ENCODE results near the gene WEE1.
"Not testable (repeated sequence)": the region's sequence is repeated elsewhere in the genome, so short reads cannot be mapped to it uniquely, and the experiment has no call there.

Gene WEE1

DNA sequence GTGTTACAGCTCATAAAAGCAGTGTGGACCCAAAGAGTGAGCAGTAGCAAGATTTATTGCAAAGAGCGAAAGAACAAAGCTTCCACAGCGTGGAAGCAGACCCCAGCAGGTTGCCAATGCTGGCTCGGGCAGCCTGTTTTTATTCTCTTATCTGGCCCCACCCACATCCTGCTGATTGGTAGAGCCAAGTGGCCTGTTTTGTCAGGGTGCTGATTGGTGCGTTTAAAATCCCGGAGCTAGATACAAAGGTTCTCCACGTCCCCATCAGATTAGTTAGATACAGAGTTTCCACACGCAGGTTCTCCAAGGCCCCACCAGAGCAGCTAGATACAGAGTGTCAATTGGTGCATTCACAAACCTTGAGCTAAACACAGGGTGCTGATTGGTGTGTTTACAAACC is 48.9 kb downstream of the WEE1 start:
- DNase-seq (ENCODE audit: low read depth in 3 of 3) = not testable (repeated sequence)

DNA sequence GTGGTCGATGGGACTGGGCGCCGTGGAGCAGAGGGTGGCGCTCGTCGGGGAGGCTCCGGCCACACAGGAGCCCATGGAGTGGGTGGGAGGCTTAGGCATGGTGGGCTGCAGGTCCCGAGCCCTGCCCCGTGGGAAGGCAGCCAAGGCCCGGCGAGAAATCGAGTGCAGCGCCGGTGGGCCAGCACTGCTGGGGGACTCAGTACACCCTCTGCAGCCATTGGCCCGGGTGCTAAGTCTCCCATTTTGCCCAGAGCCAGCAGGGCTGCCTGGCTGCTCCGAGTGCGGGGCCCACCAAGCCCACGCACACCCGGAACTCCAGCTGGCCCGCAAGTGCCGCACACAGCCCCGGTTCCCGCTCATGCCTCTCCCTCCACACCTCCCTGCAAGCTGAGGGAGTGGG is 49.6 kb downstream of the WEE1 start:
- DNase-seq (ENCODE audit: low read depth in 3 of 3) = not testable (repeated sequence)

DNA sequence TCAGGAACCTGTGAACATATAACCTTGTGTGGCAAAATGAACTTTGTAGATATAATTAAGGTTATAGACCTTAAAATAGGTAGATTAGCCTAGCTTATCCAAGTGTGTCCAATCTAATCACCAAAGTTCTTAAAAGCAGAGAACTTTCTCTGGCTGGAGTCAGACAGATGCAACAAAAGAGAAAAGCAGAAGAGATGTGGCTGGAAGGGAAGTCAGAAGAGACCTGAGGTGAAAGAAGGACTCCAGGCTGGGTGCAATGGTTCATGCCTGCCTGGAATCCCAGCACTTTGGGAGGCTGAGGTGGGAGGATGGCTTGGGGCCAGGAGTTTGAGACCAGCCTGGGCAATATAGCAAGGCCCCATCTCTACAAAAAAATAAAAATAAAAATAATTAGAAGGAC is 51.0 kb downstream of the WEE1 start:
- DNase-seq (ENCODE audit: low read depth in 3 of 3) = no peak

DNA sequence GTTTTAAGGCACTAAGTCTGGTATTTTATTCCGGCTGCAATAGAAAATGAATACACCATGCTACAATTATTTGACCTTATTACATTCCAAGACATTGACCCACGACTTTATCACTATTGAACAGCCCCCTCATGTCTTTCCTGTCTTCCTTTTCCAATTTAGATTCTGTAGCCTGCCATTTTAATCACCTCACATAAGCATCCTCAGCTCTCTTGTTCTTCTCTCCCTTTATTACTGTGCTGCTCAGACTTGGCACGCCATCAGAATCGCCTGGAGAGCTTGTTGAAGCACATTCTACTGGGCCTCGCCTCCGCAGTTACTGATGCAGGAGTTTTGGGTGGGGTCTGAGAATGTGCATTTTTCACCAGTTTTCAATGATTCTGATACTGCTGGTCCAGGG is 51.7 kb downstream of the WEE1 start:
- no peak for DNase-seq (ENCODE audit: low read depth in 3 of 3)

DNA sequence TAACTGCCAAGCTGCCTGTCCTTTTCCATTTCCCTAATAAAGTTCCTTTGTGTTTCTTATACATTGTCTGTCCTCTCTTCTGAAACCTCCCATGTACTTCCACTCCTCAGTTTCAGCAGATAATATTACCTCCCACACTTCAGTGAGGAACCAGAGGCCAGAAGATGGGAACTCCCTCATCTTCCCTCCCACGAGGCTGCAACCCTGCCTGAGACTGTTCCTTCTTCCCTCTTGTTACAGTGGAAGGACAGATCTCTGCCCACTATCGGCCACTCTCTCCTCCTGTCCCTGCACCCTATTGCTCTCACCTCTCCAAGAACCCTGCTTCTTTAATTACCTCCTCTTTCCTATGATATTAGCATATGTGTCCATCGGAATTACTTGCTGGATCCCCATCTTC is 52.3 kb downstream of the WEE1 start:
- no peak for DNase-seq (ENCODE audit: low read depth in 3 of 3)

DNA sequence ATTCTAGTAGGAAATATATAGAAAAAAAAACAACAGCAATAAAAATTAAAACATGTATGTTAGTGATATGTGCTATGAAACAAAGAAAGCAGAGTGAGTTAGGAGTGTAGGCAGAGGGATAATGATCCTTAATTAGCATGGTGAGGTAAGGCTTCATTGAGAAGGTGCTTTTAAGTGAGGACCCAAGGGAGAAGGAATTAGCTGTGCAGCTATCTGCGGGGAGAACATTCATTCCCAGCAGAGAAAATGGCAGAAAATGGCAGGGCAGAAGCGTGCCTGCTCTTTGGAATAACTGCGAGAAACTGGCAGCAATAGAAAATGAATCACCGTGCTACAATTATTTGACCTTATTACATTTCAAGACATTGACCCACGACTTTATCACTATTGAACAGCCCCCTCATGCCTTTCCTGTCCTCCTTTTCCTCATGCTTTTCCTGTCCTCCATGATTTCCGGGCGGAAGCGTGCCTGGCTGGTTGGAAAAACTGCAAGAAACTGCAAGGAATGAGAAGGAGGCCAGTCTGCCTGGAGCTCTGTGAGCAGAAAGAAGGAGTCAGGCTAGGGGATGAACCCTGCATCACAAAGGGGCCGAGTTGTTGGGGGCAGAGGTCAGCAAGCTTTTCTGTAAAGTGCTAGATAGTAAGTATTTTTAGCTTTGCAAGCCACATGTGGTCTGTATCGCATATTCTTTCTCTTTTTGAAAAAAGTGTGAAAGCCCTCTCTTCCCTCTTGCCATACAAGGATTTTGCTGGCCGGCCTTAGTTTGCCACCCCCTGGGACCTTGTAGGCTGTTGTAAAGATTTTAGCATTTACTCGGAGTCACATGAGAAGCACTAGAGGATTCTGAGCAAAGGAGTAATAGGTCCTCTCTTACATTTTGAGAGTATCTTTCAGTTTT is 53.3 kb downstream of the WEE1 start:
- no peak for DNase-seq (ENCODE audit: low read depth in 3 of 3)

DNA sequence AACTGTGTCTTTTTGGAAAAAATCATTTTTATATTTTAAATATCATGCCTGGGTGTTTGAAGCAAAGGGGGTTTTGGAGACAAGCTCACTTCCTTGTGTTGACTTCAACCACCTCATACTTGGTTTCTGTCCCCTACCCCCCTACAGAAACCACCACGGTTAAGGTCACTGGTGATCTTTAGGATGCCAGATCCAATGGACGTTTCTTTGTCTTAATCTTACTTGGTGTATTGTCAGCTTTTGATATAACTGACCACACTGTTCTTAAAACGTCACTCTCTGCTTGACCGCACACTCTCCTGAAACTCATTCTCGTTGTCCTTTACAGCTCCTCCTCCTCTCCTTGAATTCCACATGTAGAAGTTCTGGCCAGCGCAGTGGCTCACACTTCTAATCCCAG is 55.6 kb downstream of the WEE1 start:
- no peak for DNase-seq (ENCODE audit: low read depth in 3 of 3)

DNA sequence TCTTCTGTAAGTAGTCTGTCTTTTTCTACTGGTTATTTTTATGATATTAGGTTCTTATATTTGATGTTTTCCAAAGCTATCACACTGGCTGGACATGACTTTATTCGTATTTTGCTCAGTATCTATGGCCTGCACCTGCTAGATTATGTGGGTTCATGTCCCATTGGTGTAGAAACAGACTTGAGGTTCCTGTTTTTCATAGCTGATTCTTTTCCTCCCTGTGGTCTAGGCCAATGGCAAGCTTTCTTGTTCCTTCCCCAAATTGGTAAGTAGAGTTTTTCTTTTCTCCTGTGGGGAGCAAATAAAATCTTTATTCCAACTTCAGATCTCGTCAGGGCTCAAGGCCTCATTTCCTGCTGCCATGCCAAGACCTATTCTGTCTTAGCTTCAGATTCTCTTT is 60.2 kb downstream of the WEE1 start:
- DNase-seq (ENCODE audit: low read depth in 3 of 3) = no peak

DNA sequence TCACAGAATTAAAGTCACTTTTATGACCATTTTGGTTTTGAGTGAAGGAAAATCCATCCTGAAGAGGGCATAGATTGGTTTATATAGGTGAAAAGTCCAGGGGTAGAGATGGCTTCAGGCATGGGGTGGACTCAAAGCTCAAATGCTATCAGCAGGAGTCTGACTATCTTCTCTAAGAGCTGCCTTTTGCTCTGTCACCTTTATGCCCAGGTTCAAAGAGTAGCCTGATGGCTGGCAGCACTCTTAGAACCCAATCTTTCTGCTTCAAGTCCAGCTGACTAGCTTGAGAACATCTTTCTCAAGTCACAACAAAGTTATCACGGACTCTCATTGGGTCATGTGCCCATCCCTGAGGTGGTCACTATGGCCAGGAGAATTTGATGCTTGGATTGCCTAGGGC is 63.2 kb downstream of the WEE1 start:
- DNase-seq (ENCODE audit: low read depth in 3 of 3) = no peak

DNA sequence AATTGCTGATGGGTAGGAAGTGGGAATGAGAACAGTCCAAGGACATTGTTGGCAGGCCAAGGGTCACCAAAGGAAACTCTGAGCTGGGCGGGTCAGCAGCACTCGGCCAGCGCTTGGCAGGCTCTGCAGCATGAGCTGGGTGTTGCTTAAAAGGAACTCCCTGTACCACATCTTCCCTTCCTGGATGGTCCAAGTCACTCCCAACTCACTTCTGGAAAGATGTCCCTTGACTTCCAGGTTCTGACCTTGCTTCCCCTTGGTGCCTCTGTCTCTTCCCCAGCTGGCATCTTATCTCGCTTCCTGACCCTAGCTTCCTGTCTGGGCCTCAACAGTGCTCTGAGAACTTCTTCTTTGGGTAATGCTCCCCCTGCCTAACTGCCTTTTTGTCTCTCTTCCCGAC is 65.6 kb downstream of the WEE1 start:
- DNase-seq (ENCODE audit: low read depth in 3 of 3) = no peak

Data from stimulated activated CD4-positive, alpha-beta T cell treated with anti-CD3 and anti-CD28 coated beads, TNF-alpha, amount 100 ng/mL, for 4 hours (primary cell).